Body of pancreas (tissue), 4 donors: ENCODE data around the gene DLG2.
"Not testable (repeated sequence)": the region's sequence is repeated elsewhere in the genome, so short reads cannot be mapped to it uniquely, and the experiment has no call there.

Experiments
- CTCF ChIP-seq, 7 experiments: fragments of 450-650 bp in 4 of 7; fragments of 200-600 bp in 3 of 7; sonication (generic) in 3 of 7; IDR thresholded peaks; one replicate each; pipeline ENCODE4 v1.5.1; 2016 to 2019; ENCODE audit warnings: antibody characterized with exemption in 7 of 7
- POLR2A ChIP-seq, 3 donors: fragments of 450-650 bp; IDR thresholded peaks; one replicate each; pipeline ENCODE4 v1.6.1; 2016; ENCODE audit warnings: antibody characterized with exemption in 3 of 3, mild to moderate bottlenecking in 2 of 3

- TF ChIP-seq CTCF, POLR2A (IDR thresholded peaks at IDR 0.05): not testable (repeated sequence)
Measured at GRCh38 chr11:83434812-83435211, 2192.3 kb downstream of the DLG2 start.
